Myocyte (in vitro differentiated cells): ENCODE measurements around the gene PBX1. TPM values are rescaled to one million over a fixed set of nuclear protein-coding genes. Genes with fewer than 3 reads are reported as not detected.
"Not testable (repeated sequence)": the region's sequence is repeated elsewhere in the genome, so short reads cannot be mapped to it uniquely, and the experiment has no call there.

Experiments used
- DNase-seq: peaks from one replicate; pipeline ENCODE4 v3.0.0-alpha.2; 2012; ENCODE audit warnings: low read depth
- total RNA-seq: library from RNA; depleted of rRNA; stranded (reverse); fragments of >200 nt; gene quantifications from 2 replicates; pipeline ENCODE4 v1.2.3, GENCODE V29; 2014

Gene PBX1
- total RNA-seq, 1 donor from 2014 or later, result 4.6 TPM

GRCh38 chr1:164589408-164589807 lies 30.4 kb downstream of the PBX1 start:
- DNase-seq, result no peak

GRCh38 chr1:164589961-164590507 lies 31.1 kb downstream of the PBX1 start:
- DNase-seq, result no peak

DNA sequence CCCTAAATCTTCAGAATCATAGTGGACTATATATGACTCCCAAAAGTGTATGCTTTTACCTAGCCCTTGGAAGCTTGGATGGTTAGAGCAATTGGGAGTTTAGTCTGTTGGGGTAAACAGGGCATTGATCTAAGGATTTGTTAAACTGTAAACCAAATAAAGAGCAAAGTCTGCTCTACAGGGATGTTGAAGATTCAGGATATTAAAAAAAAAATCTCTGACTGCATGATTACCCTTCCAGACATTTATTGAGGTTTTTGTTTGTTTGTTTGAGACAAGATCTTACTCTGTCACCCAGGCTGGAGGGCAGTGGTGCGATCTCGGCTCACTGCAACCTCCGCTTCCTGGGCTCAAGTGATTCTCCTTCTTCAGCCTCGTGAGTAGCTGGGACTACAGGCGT lies 31.6 kb downstream of the PBX1 start:
- no peak for DNase-seq

DNA sequence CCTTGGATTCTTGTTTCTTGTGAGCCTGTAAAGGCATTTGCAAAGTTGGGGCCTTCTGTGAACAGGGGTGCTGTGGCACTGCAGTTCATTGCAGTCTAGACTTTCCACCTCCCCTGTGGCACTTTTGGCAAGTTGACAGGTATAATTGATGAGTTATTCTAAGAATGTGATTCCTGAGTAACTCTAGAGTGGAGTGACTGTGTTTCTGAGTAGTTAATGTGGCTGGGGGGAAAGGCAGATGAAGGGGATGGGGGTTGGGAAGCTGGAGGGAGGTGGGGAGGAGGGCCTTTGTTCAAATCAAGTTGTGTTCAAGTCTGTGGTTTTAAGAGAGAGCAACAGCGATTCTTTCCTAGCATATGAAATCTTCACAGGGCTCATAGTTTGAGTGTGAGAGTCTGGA lies 32.9 kb downstream of the PBX1 start:
- no peak for DNase-seq

DNA sequence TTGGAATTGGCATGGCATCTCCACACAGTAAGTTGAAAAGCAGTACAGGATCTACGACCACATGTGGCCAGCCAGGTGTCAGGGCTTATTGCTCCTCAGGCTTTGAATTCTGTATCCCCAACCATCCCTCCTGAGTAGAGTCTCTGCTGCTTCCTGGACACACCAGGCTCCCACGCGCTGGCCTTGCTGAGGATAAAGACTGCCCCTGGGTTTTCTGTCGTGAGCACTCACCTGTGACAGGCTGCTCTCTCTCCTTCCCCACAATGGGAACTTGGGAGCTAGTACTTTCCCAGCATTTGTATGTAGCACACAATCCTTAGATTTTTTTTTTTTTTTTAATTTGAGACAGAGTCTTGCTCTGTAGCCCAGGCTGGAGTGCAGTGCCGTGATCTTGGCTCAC lies 33.6 kb downstream of the PBX1 start:
- no peak for DNase-seq

DNA sequence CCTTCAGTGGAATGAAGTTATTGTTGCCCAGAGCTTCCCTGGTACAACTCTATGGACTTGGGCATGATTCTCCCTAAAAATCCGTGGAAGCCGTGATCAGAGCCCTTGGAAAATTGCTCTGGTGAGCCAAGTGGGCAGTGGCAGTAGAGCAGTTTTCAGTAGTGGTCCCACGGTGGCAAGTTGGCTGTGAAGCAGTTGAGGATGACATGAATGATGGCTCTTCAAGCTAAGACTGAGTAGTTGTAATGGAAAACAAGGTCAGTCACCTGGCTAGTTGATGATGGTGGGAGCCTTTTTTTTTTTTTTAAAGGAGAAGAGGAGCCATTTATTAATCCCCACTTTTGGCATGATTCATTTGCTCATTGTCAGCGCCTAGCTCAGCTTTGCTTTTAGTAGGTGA lies 36.2 kb downstream of the PBX1 start:
- no peak for DNase-seq

DNA sequence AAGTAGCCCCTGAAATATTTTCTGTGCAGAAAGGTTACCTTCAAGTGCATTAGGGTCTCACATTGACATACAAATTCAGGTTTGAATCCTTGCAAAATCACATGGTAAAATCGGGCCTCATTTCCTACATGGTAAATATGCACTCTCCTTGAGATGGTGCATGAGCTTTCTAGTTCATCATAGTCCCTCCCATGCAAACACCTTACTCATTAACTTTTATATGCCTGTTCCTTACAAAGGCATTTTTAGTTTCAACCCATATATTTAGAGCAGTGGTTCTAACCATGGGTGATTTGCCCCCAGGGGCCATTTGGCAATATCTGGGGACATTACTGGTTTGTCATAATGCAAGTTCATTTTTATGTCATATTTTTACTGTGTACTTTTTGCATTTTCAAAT lies 37.2 kb downstream of the PBX1 start:
- no peak for DNase-seq

- no peak for DNase-seq
Measured at GRCh38 chr1:164598719-164599118, 39.7 kb downstream of the PBX1 start.

- DNase-seq, result no peak
Measured at GRCh38 chr1:164599272-164599671, 40.3 kb downstream of the PBX1 start.

DNA sequence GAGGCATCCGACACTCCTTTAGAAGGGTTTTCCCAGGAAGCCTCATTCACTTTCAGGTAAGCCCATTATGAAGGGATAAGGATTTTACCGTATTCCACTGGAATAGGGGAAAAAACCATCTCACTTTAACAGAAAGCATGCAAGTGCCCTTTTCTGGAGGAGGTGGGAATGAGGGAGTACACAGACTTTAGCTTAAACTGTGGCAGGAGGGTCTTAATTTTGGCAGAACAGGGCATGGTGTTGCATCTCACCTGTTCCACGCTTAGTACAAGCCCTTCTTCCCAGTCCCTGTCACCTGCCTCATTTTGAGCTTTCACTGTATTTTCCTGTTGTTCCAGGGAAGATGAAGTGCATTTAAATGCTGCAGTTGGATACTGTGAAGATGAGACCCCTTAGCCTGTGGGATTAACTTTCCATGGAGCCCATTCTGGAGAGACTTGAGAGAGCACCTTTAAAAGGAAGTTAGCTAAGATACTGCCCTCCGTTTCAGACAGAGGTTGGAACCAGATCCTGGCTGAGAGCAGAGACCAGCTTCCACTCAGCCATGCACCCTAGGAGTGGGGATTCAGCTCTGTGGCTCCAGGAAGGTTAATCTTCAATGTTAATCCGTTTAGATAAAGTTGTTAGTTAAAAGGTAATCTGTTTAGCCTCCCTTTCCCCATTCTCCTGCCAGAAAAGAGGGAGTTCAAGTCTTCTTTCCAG lies 42.6 kb downstream of the PBX1 start:
- DNase-seq, result no peak

GRCh38 chr1:164602101-164602422 lies 43.1 kb downstream of the PBX1 start:
- DNase-seq, result no peak

- no peak for DNase-seq
Measured at GRCh38 chr1:164602480-164603093, 43.6 kb downstream of the PBX1 start.

DNA sequence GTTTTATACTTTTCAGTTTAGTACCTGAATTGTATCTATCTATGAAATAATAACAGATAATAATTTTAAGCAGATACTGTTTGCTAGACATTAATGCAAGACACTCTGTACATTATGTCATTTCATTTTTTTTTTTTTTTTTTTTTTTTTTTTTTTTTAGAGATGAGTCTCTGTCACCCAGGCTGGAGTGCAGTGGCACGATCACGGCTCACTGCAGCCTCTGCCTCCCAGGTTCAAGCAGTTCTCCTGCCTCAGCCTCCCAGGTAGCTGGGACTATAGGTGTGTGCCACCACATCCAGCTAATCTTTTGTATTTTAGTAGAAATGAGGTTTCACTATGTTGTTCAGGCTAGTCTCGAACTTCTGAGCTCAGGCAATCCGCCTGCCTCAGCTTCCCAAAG lies 44.8 kb downstream of the PBX1 start:
- not testable (repeated sequence) for DNase-seq

DNA sequence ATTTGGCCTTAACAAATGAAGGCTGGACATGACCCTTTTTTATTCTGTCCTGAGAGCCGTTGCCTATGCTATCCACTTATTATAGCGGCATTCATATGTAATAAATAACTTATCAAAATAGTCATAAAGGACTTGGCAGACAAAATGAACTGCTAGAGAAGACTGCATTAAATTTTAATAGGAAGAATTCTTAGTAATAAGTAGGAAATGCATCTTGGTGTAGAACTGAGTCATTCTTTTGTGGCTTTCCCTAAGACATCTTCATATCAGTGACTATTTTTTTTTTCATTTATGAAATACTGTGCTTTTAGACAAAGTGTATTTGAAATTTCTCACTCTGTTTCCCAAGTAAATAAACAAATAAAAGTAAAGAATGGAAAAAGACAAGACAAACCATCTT lies 45.6 kb downstream of the PBX1 start:
- no peak for DNase-seq

DNA sequence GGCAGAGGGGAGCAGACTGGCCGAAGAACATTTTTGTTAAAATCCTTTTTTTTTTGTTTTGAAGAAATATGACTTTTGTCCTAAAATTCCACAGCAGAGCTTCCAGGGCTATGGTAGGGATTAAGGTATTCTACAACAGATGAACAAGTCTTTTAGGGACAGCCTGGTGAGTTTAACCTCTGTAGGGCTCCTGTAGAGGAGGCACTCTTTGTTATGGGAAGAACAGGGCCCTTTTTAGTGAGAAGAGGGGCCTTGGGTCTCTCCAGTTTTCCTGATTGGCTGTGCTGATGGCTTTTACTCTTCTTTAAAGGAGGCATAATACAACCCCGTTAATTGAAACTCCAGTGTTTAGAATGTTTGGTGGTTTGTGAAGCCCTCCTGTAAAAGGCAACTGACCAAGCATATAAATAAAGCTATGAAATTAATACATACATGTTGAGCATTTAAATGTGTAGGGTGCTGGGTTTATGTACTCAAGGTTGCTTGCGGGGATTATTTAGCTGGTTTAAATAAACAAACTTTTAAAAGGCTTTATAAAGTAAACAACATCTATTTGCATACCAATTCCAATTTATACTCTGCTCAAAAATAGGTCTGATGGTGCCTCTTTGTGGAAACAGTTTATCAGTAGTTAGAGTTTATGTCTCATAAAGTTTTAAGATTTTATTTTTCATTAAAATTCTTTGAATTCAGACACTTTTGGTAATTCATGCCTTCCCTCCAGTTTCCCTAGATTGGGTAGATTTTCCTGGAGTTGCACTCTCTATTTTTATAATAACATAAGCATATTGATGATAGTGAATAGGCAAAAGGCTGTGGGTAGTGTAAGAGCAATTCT lies 46.5 kb downstream of the PBX1 start:
- DNase-seq, result no peak

- DNase-seq, result no peak
Measured at GRCh38 chr1:164607351-164607750, 48.4 kb downstream of the PBX1 start.

- peak; percentile 13 for DNase-seq
Measured at GRCh38 chr1:164608651-164609057, 49.7 kb downstream of the PBX1 start.

DNA sequence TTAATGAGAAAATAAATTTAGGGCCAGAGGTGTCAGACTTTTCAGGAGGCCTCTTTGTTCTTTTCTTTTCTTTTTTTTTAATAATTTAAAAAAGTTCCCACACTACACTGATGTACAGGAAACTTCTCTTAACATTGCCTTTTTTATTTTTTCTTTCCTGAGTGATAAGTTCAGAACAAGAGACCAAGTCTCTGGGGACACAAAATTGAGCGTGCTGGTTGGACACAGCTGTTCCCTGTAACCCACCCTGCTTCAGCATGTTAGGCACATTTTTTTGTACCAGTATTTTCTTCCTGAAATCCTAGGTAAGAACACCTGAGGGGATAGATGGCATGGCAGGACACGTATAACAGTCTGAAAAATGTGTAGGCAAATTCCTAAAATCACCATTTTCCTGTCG lies 50.1 kb downstream of the PBX1 start:
- DNase-seq, result no peak

DNA sequence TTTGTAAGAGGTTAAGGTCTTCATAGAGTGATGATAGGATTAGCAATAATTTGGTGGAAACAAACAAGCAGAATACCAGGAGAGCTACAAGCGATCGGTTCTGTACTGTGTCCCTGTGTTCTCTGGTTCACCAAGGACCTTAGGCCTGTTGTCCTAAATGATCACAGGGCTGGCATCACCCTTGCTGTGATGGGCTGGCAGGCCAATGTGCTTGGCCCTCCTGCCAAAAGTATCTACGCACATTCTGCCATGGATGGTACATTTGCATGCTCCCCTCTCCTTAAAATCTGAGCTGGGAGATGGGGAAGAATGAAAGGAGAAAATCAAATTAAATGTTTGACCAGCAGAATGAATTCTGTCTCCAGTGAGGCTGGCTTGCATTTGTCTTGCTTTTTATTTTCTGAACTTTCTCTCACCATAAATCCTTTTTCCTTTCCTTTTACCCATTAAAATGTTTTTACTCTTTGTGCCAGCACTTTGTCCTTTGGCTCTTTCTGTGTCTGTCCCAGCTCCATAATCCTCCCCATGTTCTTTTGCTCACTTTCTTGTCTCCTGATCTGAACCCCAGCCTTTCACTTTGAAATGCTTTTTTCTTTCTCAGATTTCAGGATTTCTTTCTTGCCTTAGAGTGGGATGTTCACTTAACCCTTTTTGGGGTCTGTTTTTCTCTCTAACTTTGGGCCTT lies 51.7 kb downstream of the PBX1 start:
- no peak for DNase-seq

- DNase-seq, result peak; percentile 70
Measured at GRCh38 chr1:164611754-164612642, 53.0 kb downstream of the PBX1 start.

DNA sequence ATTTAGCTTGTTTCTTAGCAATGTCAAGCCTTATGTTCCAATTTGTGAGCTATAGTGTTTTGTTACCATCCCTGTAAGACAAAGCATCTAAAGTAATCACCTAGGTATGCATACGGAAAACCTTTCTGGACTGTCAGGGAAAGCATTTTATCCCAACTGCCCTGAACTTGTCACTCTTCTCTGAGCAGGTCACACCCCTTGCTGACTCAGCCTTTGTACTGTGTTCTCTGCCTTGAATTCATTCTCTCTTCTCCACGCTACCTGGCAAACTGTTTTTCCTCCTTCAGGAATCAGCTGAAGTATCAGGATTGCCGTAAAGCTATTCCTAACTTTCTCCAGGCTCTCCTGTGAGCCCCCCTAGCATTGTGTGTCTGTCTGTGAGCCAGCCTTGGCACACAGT lies 54.2 kb downstream of the PBX1 start:
- no peak for DNase-seq
